ENCODE measurements around the gene TUBA4B. TPM values are rescaled to one million over a fixed set of nuclear protein-coding genes. Genes with fewer than 3 reads are reported as not detected.

Gene TUBA4B
- polyA plus RNA-seq, 1 experiment: not detected

- POLR2A ChIA-PET: interaction anchor here (0.5 to 1.2 kb wide), 6 partner anchors 12 to 724 kb away, joined by 3 to 5 read pairs (median 4); partner anchors contain the start of genes GLB1L and STK16
- H3K4me3 ChIP-seq (ENCODE audit: low read depth, low read length): peak within 1 kb of the TSS; percentile 64
- peak; percentile 97 for DNase-seq (ENCODE audit: low read depth)
- H3K27me3 ChIP-seq (ENCODE audit: control insufficient read depth, insufficient read depth, low read length): no peaks in the 10 kb centered on the region
- CTCF ChIA-PET: interaction anchor here (0.7 to 4.9 kb wide), 9 partner anchors 10 to 70 kb away, joined by 3 to 29 read pairs (median 5); partner anchors contain the start of genes GLB1L, STK16 and TUBA4B
- H3K36me3 ChIP-seq (ENCODE audit: control insufficient read depth, insufficient read depth, low read length): peaks cover 34% of the 10 kb centered on the region
- TF ChIP-seq CTCF (IDR thresholded peaks at IDR 0.05; ENCODE audit: insufficient read depth, low read depth, low read length): no peak
These were observed 23.6 kb upstream of the TUBA4B start, which contains the start of the genes ANKZF1 and ATG9A for GRCh38 chr2:219229305-219230058. Gene ANKZF1, plus strand, starts transcription at chr2:219229806. Its CDS starts 452 bp downstream, at chr2:219230258. Gene ATG9A, minus strand, starts transcription at chr2:219229636. Its CDS starts 1,612 bp downstream, at chr2:219228024.

GRCh38 chr2:219230059-219230540, 22.9 kb upstream of the TUBA4B start:
- no peaks in the 10 kb centered on the region for H3K27me3 ChIP-seq (ENCODE audit: control insufficient read depth, insufficient read depth, low read length)
- POLR2A ChIA-PET: interaction anchor here (0.6 to 1.2 kb wide), 5 partner anchors 12 to 725 kb away, joined by 3 to 5 read pairs (median 3); partner anchors contain the start of genes GLB1L and STK16
- H3K36me3 ChIP-seq (ENCODE audit: control insufficient read depth, insufficient read depth, low read length): peaks cover 36% of the 10 kb centered on the region
- H3K4me3 ChIP-seq (ENCODE audit: low read depth, low read length): peak overlapping the region; percentile 64
- DNase-seq (ENCODE audit: low read depth): no peak
- no peak for TF ChIP-seq CTCF (IDR thresholded peaks at IDR 0.05; ENCODE audit: insufficient read depth, low read depth, low read length)
- CTCF ChIA-PET: interaction anchor here (0.7 to 4.9 kb wide), 11 partner anchors 9 to 70 kb away, joined by 3 to 29 read pairs (median 5); partner anchors contain the start of genes GLB1L, STK16 and TUBA4B

- ChIA-PET POLR2A (no interaction called here), CTCF (interaction anchor here (1.0 to 1.2 kb wide), 2 partner anchors 61 to 64 kb away, joined by 4 read pairs; no protein-coding TSS in a partner anchor)
- H3K4me3 ChIP-seq (ENCODE audit: low read depth, low read length): no peak overlapping the region
- no peak for DNase-seq (ENCODE audit: low read depth)
- H3K36me3 ChIP-seq (ENCODE audit: control insufficient read depth, insufficient read depth, low read length): peaks cover 46% of the 10 kb centered on the region
- no peaks in the 10 kb centered on the region for H3K27me3 ChIP-seq (ENCODE audit: control insufficient read depth, insufficient read depth, low read length)
- TF ChIP-seq CTCF (IDR thresholded peaks at IDR 0.05; ENCODE audit: insufficient read depth, low read depth, low read length): no peak
These were observed 18.7 kb upstream of the TUBA4B start for GRCh38 chr2:219234331-219234730.

- H3K36me3 ChIP-seq (ENCODE audit: control insufficient read depth, insufficient read depth, low read length): peaks cover 9% of the 10 kb centered on the region
- no peaks in the 10 kb centered on the region for H3K27me3 ChIP-seq (ENCODE audit: control insufficient read depth, insufficient read depth, low read length)
- no peak for DNase-seq (ENCODE audit: low read depth)
- ChIA-PET POLR2A (no interaction called here), CTCF (interaction anchor here (3.7 kb wide), 1 partner anchor 51 kb away, joined by 22 read pairs; no protein-coding TSS in a partner anchor)
- peak overlapping the region; percentile 23; the same call in 1 of the 2 replicates for H3K4me3 ChIP-seq (ENCODE audit: low read depth, low read length)
- TF ChIP-seq CTCF (IDR thresholded peaks at IDR 0.05; ENCODE audit: insufficient read depth, low read depth, low read length): no peak
These were observed 9.7 kb upstream of the TUBA4B start for GRCh38 chr2:219243291-219243761.

- Histone ChIP-seq H3K36me3 (ENCODE audit: control insufficient read depth, insufficient read depth, low read length) (peaks cover 10% of the 10 kb centered on the region), H3K4me3 (ENCODE audit: low read depth, low read length) (peak overlapping the region; percentile 90), H3K27me3 (ENCODE audit: control insufficient read depth, insufficient read depth, low read length) (no peaks in the 10 kb centered on the region)
- no peak for DNase-seq (ENCODE audit: low read depth)
- CTCF ChIA-PET: interaction anchor here (0.7 to 3.7 kb wide), 10 partner anchors 9 to 53 kb away, joined by 3 to 22 read pairs (median 4); partner anchors contain the start of genes ANKZF1, ATG9A, DNAJB2 and TUBA4A
- POLR2A ChIA-PET: interaction anchor here (0.6 to 1.1 kb wide), 3 partner anchors 14 to 1392 kb away, joined by 3 to 5 read pairs (median 3); partner anchors contain the start of genes ANKZF1 and ATG9A
- TF ChIP-seq CTCF (IDR thresholded peaks at IDR 0.05; ENCODE audit: insufficient read depth, low read depth, low read length): no peak
These were observed 8.3 kb upstream of the TUBA4B start for GRCh38 chr2:219244789-219245147.
